Psoas muscle (tissue), 8 donors: ENCODE data around the gene PKD1L1. TPM values are rescaled to one million over a fixed set of nuclear protein-coding genes. Genes with fewer than 3 reads are reported as not detected.

ENCODE experiments used
- ATAC-seq, 4 donors: fragments of 200-7000 bp; cut with Tn5 transposase; one replicate each; pipeline ENCODE4 v1.9.1; 2020; ENCODE audit warnings: moderate library complexity in 3 of 4, mild to moderate bottlenecking in 2 of 4
- DNase-seq, 2 donors: peaks; one replicate each; pipeline ENCODE4 v3.0.0-alpha.2; 2020
- H3K27ac ChIP-seq: fragments of 200-600 bp; one replicate; pipeline ENCODE4 v1.8.0; 2022
- H3K27me3 ChIP-seq, 3 donors: fragments of 200-600 bp in 1 of 3; one replicate each; pipeline versions ENCODE4 v1.6.1 to v1.8.0; 2013 to 2022; ENCODE audit warnings: low read length in 2 of 3, mild to moderate bottlenecking in 2 of 3, moderate library complexity in 1 of 3; ENCODE audit not compliant: insufficient read depth in 3 of 3
- H3K36me3 ChIP-seq, 2 donors: fragments of 200-600 bp in 1 of 2; one replicate each; pipeline versions ENCODE4 v1.6.1 to v1.8.0; 2013 to 2022; ENCODE audit warnings: low read depth in 1 of 2, mild to moderate bottlenecking in 1 of 2, moderate library complexity in 1 of 2; ENCODE audit not compliant: insufficient read depth in 1 of 2
- H3K4me1 ChIP-seq: fragments of 200-600 bp; one replicate; pipeline ENCODE4 v1.8.0; 2022
- H3K4me3 ChIP-seq: fragments of 200-600 bp; one replicate; pipeline ENCODE4 v1.8.0; 2022; ENCODE audit warnings: mild to moderate bottlenecking
- H3K9me3 ChIP-seq: fragments of 200-600 bp; one replicate; pipeline ENCODE4 v1.8.0; 2022
- WGBS, 3 donors: extraction: QIAGEN DNeasy Blood & Tissue Kit; methylation state at CpG; one replicate each; pipeline versions ENCODE4 v1.1.6 to v1.1.7; 2013; 5-methylcytosine and 5-hydroxymethylcytosine counted together
- intact Hi-C, 2 donors: fragments of 100-400 bp; cut with DNase I; formaldehyde crosslinking; loops; one replicate each; pipeline versions ENCODE4 v1.11.0 to v1.14.2; 2022
- polyA plus RNA-seq, 3 donors: library from polyadenylated mRNA; stranded (reverse); fragments of 200-250 nt; gene quantifications; one replicate each; pipeline ENCODE4 v1.2.3, GENCODE V29; 2013
- total RNA-seq, 4 donors: library from RNA; stranded (reverse); fragmentation: NEBNext Ultra II Directional in 2 of 4; extraction: Animal tissue kit (Norgen Biotek cat#: 25700) in 2 of 4; gene quantifications; one replicate each; pipeline versions ENCODE4 v1.2.1 to v1.2.4, GENCODE V29; 2021 to 2023
- TF ChIP-seq, protein P1 (sequence below): fragments of 200-600 bp; IDR thresholded peaks from one replicate; pipeline ENCODE4 v1.8.0; 2022; ENCODE audit warnings: antibody characterized with exemption
- donor health status: healthy with polysubstance abuse.
- donor health status: DM: no; HTN: no; CAD: no; lungs with moderate emphysema.
- donor health status: Bipolar disorder and iron deficiency.
- donor health status: healthy.
- donor health status: DM: yes; HTN: yes; CAD: no.
- donor health status: DM: no; HTN: no; CAD: no.
- donor health status: DM: no; HTN: no; CAD: no.
- donor health status: DM: yes; HTN: yes; CAD: no.

Gene PKD1L1
- total and polyA plus RNA-seq, 7 donors, result 0.56 to 1.4 (median 0.79) TPM

DNA sequence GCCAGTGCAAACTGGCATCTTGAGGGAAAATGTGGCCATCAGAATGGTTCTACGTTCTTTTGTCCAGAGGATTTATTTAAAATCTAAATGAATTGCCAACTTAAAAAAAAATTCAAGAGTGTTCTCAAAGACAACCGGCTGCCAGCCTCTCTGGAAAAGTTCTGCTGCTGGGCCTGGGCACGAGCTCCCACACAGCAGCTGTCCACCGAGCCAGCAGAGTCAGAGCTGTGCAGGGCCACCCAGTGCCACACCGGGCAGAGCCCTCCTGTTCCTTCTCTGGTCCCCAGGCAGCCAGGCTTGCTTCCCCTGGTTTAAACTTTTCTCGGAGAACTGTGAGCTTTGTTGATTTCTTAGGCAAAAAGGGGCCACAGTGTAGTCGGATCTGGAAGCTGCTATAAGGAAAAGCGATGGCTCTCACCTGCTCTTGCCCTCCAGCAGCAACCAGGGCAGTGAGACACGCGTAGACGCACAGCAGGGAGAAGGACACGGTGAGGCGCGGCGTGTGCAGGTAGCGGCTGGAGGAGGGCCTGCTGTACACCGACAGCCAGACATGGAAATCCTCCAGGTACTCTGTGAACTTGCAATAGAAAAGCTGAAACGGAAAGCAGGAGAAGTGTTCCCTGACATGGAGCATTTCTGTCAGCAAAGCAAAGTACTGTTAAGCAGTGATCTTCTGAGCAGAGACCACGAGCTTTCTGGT lies 111.6 kb downstream of the PKD1L1 start:
- Histone ChIP-seq H3K4me3 (no peak overlapping the region), H3K9me3 (no peaks in the 10 kb centered on the region), H3K36me3 (peaks cover 0 to 12% of the 10 kb centered on the region in 2 donors), H3K4me1 (no peaks in the 10 kb centered on the region), H3K27ac (no peak overlapping the region), H3K27me3 (no peaks in the 10 kb centered on the region)
- WGBS, 3 donors, result 73 to 80% (median 76%) methylated on average over 19 of the region's 19 CpGs
- intact Hi-C loops, result no loop called here
- DNase-seq (no peak), ATAC-seq (no peak)
- TF ChIP-seq, protein P1, sequence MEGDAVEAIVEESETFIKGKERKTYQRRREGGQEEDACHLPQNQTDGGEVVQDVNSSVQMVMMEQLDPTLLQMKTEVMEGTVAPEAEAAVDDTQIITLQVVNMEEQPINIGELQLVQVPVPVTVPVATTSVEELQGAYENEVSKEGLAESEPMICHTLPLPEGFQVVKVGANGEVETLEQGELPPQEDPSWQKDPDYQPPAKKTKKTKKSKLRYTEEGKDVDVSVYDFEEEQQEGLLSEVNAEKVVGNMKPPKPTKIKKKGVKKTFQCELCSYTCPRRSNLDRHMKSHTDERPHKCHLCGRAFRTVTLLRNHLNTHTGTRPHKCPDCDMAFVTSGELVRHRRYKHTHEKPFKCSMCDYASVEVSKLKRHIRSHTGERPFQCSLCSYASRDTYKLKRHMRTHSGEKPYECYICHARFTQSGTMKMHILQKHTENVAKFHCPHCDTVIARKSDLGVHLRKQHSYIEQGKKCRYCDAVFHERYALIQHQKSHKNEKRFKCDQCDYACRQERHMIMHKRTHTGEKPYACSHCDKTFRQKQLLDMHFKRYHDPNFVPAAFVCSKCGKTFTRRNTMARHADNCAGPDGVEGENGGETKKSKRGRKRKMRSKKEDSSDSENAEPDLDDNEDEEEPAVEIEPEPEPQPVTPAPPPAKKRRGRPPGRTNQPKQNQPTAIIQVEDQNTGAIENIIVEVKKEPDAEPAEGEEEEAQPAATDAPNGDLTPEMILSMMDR, result no peak

DNA sequence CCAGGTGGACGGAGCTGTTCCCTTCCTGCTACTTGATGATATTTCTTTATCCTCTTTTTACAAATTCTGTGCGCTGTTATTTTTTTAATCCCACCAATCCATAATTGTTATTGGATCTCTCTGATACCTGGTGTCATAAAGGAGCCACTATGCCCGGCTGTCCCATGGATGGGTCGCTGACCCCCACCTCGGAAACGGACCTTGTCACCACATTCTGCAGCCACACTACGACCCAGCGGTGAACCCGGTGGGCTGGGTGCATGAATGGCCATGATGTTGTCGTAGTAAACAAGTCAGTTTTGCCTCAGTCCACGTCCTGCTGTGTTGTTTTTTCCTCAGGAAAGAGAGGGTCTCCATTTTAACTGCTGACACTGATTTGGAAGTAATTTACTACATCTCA lies 112.2 kb downstream of the PKD1L1 start:
- intact Hi-C loops, result no loop called here
- TF ChIP-seq, protein P1, result no peak
- Histone ChIP-seq H3K4me1 (no peaks in the 10 kb centered on the region), H3K4me3 (no peak overlapping the region), H3K27me3 (no peaks in the 10 kb centered on the region), H3K9me3 (no peaks in the 10 kb centered on the region), H3K27ac (no peak overlapping the region), H3K36me3 (peaks cover 0 to 12% of the 10 kb centered on the region in 2 donors)
- no peak for DNase-seq
- 87 to 91% (median 88%) methylated on average over 11 of the region's 11 CpGs for WGBS, 3 donors
- ATAC-seq, result no peak

DNA sequence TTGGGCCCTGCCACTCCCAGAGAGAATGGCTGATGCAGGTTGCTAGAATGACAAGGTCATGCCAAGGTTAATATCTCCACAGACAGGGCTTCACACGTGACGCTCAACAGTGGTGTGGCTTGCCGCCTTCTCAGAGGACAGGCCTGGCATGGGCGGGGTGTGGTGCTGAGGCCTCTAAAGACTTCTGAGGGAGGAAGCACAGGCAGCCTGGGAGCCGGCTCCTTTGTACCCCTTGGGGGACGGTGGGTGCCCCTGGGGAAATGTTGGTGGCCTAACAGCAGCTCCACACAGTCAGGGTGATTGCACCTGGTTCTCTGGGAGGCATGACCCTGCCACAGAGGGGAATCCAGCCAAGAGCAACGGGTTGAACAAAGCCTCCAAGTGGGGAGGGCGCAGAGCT lies 115.1 kb downstream of the PKD1L1 start:
- Histone ChIP-seq H3K4me3 (no peak overlapping the region), H3K27ac (no peak overlapping the region), H3K9me3 (no peaks in the 10 kb centered on the region), H3K36me3 (peaks cover 0 to 12% of the 10 kb centered on the region in 2 donors), H3K27me3 (no peaks in the 10 kb centered on the region), H3K4me1 (no peaks in the 10 kb centered on the region)
- intact Hi-C loops, result no loop called here
- TF ChIP-seq, protein P1, result no peak
- 86 to 89% (median 87%) methylated on average over 8 of the region's 8 CpGs for WGBS, 3 donors
- no peak for ATAC-seq
- DNase-seq, result no peak

DNA sequence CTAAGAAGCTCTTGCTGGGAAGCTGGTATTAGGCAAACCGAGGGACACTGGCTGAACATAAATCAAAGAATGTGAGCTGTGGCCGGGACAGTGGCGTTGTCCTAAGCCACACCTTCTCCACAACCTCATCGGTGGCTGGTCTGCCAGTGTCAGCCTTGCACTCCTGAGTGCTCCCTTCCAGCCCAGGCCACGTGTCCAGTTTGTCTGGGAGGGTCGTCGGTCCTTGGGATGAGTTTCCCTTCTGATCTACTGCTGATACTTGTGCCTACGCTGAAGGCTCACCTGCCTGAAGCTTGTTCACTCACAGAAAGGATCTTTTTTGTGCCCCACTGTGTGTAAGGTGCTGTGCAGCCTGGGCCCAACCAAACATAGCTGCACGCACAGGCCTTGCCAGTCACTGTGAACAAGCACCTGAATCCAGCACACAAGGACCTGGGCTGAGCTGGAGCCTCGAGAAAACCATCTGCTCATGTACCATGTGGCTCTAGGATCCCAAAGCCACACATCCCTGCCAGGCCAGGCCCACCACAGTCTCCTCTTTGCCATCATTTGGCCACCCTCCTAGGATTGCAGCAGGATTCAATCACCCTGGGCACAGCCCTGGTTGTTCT lies 116.1 kb downstream of the PKD1L1 start:
- Histone ChIP-seq H3K9me3 (no peaks in the 10 kb centered on the region), H3K27me3 (no peaks in the 10 kb centered on the region), H3K36me3 (peaks cover 0 to 12% of the 10 kb centered on the region in 2 donors), H3K4me3 (no peak overlapping the region), H3K4me1 (no peaks in the 10 kb centered on the region), H3K27ac (no peak overlapping the region)
- no peak for ATAC-seq
- DNase-seq, result no peak
- intact Hi-C loops, result no loop called here
- TF ChIP-seq, protein P1, result no peak
- 91 to 96% (median 91%) methylated on average over 10 of the region's 10 CpGs for WGBS, 3 donors
